H1 (cell line): ENCODE data around the gene ADK. TPM values are rescaled to one million over a fixed set of nuclear protein-coding genes. Genes with fewer than 3 reads are reported as not detected.

Source experiments
- CBX5 ChIP-seq: fragments of 300-800, 300-1000 bp; sonication (generic); IDR thresholded peaks from 2 replicates; pipeline ENCODE4 v1.7.1; 2016; ENCODE audit warnings: antibody characterized with exemption, low read length, low read depth
- CEBPB ChIP-seq: IDR thresholded peaks from 2 replicates; pipeline ENCODE4 v1.6.1; 2012; ENCODE audit warnings: low read depth, low read length
- FOSL1 ChIP-seq: IDR thresholded peaks from 2 replicates; pipeline ENCODE4 v1.6.1; 2011; ENCODE audit warnings: mild to moderate bottlenecking, low read depth, low read length, moderate library complexity; ENCODE audit not compliant: insufficient read depth
- GTF2F1 ChIP-seq: IDR thresholded peaks from 2 replicates; pipeline ENCODE4 v1.6.1; 2012; ENCODE audit warnings: low read depth, low read length, improper control_type of control experiment, borderline replicate concordance
- HDAC2 ChIP-seq, 2 experiments: fragments of 300-600 bp in 1 of 2; sonication (generic) in 1 of 2; IDR thresholded peaks; 2 replicates each; pipeline ENCODE4 v1.6.1; 2011 to 2012; ENCODE audit warnings: low read depth in 2 of 2, low read length in 2 of 2, mild to moderate bottlenecking in 2 of 2, moderate library complexity in 2 of 2, borderline replicate concordance in 1 of 2, inconsistent platforms in 1 of 2
- HDAC6 ChIP-seq: IDR thresholded peaks from one replicate; pipeline ENCODE4 v1.7.1; 2012; ENCODE audit warnings: low read depth, mild to moderate bottlenecking, inconsistent platforms, low read length, moderate library complexity
- KDM1A ChIP-seq: fragments of 200-600, 300-600 bp; sonication (generic); IDR thresholded peaks from 2 replicates; pipeline ENCODE4 v1.7.1; 2016; ENCODE audit warnings: mild to moderate bottlenecking, low read length, borderline replicate concordance
- KDM5A ChIP-seq: fragments of 200-600 bp; IDR thresholded peaks from 2 replicates; pipeline ENCODE4 v1.7.1; 2012; ENCODE audit warnings: mild to moderate bottlenecking, low read length, inconsistent platforms, mixed read lengths
- MAX ChIP-seq: IDR thresholded peaks from 2 replicates; pipeline ENCODE4 v1.6.1; 2012; ENCODE audit warnings: inconsistent platforms
- RFX5 ChIP-seq: IDR thresholded peaks from 2 replicates; pipeline ENCODE4 v1.6.1; 2011; ENCODE audit warnings: low read depth, low read length, improper control_type of control experiment, borderline replicate concordance
- ZNF274 ChIP-seq: IDR thresholded peaks from 2 replicates; pipeline ENCODE4 v1.7.0; 2012; ENCODE audit warnings: low read length, borderline replicate concordance; ENCODE audit errors: extremely low read depth
- polyA plus RNA-seq, 7 experiments: library from polyadenylated mRNA; depleted of rRNA in 3 of 7; stranded (reverse) in 5 of 7; unstranded in 2 of 7; fragments of >200 nt in 5 of 7; fragments of 200-250 nt in 2 of 7; gene quantifications; 1 replicate in 5 of 7; 2 replicates in 1 of 7; 4 replicates in 1 of 7; pipeline versions ENCODE4 v1.2.1 to v1.2.3, GENCODE V29; 2011 to 2013; ENCODE audit warnings: missing spikeins in 2 of 7, mixed read lengths in 2 of 7
- total RNA-seq: library from RNA; stranded (reverse); fragmentation: NEBNext Ultra II Directional; extraction: Animal tissue kit (Norgen Biotek cat#: 25700); gene quantifications from 2 replicates; pipeline ENCODE4 v1.2.1, GENCODE V29; 2021

Gene ADK
- total and polyA plus RNA-seq, 2 of the 8 experiments (the other 6 are each of a cell fraction or from before 2014, with no cell fraction given), result 12.3 to 42.4 TPM

GRCh38 chr10:74199315-74199714 is 48.3 kb downstream of the ADK start (continued):
- TF ChIP-seq KDM5A, result no peak
- TF ChIP-seq RFX5, result no peak
- TF ChIP-seq FOSL1, result no peak
- TF ChIP-seq CBX5, result no peak
- no peak for TF ChIP-seq KDM1A
- no peak for TF ChIP-seq HDAC2 (IDR thresholded peaks at IDR 0.05; ENCODE audit: borderline replicate concordance in 1 of 2, low read depth in 2 of 2, low read length in 2 of 2)
- no peak for TF ChIP-seq HDAC6
- TF ChIP-seq GTF2F1, result no peak
- no peak for TF ChIP-seq ZNF274
- no peak for TF ChIP-seq CEBPB
- TF ChIP-seq MAX, result no peak
